Pancreas (tissue), 10 donors: ENCODE results near the gene INPP5F. TPM values are rescaled to one million over a fixed set of nuclear protein-coding genes. Genes with fewer than 3 reads are reported as not detected.

ENCODE experiments used
- ATAC-seq, 4 donors: fragments of 200-7000 bp; cut with Tn5 transposase; one replicate each; pipeline versions ENCODE4 v1.8.0 to v1.9.1; 2020; ENCODE audit warnings: mild to moderate bottlenecking in 4 of 4, moderate library complexity in 4 of 4
- DNase-seq, 6 donors: peaks; one replicate each; pipeline ENCODE4 v3.0.0-alpha.2; 2020
- FAIRE-seq: peaks from 2 replicates; lab custom pipeline; 2012; peaks lifted over from hg19 to GRCh38; lab: Jason Lieb, UNC
- H3K27ac ChIP-seq, 4 donors: fragments of 200-600 bp; sonication (generic); 1 replicate in 3 of 4; 2 replicates in 1 of 4; pipeline versions ENCODE4 v1.5.0 to v1.8.0; 2020
- H3K27me3 ChIP-seq, 4 donors: fragments of 200-600 bp; one replicate each; pipeline ENCODE4 v1.8.0; 2021
- H3K36me3 ChIP-seq, 3 donors: fragments of 200-600 bp; sonication (generic) in 1 of 3; one replicate each; pipeline versions ENCODE4 v1.5.0 to v1.8.0; 2020 to 2021
- H3K4me1 ChIP-seq, 3 donors: fragments of 200-600 bp; one replicate each; pipeline ENCODE4 v1.8.0; 2021
- H3K4me3 ChIP-seq, 4 donors: fragments of 200-600 bp; sonication (generic) in 2 of 4; one replicate each; pipeline versions ENCODE4 v1.5.0 to v1.8.0; 2020 to 2021
- H3K9me3 ChIP-seq, 4 donors: fragments of 200-600 bp; one replicate each; pipeline ENCODE4 v1.8.0; 2021
- WGBS, 2 donors: extraction: QIAGEN DNeasy Blood & Tissue Kit; methylation state at CpG; one replicate each; pipeline ENCODE4 v1.1.7; 2013; 5-methylcytosine and 5-hydroxymethylcytosine counted together
- intact Hi-C, 3 donors: fragments of 100-400 bp; cut with DNase I; formaldehyde crosslinking; loops; one replicate each; pipeline versions ENCODE4 v1.11.1 to v1.14.2; 2022
- polyA plus RNA-seq, 2 donors: library from polyadenylated mRNA; stranded (reverse); fragments of 200-250 nt; gene quantifications; one replicate each; pipeline ENCODE4 v1.2.3, GENCODE V29; 2013
- total RNA-seq, 6 donors: library from RNA; stranded (reverse); fragmentation: NEBNext Ultra II Directional in 4 of 6; extraction: Animal tissue kit (Norgen Biotek cat#: 25700) in 4 of 6; gene quantifications; one replicate each; pipeline versions ENCODE4 v1.2.1 to v1.2.4, GENCODE V29; 2021 to 2023
- TF ChIP-seq, protein P1 (sequence below), 4 donors: fragments of 200-600 bp; sonication (generic) in 3 of 4; IDR thresholded peaks; one replicate each; pipeline versions ENCODE4 v1.5.0 to v1.8.0; 2021; ENCODE audit warnings: antibody characterized with exemption in 4 of 4
- donor health status: healthy with polysubstance abuse.
- donor health status: DM: no; HTN: no; CAD: no; lungs with moderate emphysema.
- donor health status: DM: no; HTN: no; CAD: no.
- donor health status: control.
- donor health status: control.
- donor health status: Bipolar disorder and iron deficiency.
- donor health status: DM: yes; HTN: yes; CAD: no.
- donor health status: DM: no; HTN: no; CAD: no.
- donor health status: DM: no; HTN: no; CAD: no.
- donor health status: DM: yes; HTN: yes; CAD: no.

Gene INPP5F
- total and polyA plus RNA-seq, 8 donors = 4.3 to 13.6 (median 4.7) TPM

DNA sequence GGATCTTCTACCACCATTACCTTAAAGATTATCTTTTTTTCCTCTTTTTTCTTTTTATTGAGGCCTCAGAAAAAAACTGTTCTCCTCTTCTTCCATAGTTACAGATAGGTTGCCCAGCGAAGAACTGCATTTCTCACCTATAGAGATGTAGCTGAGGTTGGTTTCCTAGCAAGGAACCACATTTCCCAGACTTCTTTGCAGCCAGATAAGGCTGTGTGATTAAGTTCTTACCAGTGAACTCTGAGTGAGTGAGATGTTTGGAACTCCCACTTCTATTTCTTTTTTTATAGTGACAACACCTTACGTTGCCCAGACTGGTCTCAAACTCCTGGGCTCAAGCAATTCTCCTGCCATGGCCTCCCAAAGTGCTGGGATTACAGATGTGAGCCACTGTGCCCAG lies 152.7 kb downstream of the INPP5F start:
- TF ChIP-seq, protein P1, sequence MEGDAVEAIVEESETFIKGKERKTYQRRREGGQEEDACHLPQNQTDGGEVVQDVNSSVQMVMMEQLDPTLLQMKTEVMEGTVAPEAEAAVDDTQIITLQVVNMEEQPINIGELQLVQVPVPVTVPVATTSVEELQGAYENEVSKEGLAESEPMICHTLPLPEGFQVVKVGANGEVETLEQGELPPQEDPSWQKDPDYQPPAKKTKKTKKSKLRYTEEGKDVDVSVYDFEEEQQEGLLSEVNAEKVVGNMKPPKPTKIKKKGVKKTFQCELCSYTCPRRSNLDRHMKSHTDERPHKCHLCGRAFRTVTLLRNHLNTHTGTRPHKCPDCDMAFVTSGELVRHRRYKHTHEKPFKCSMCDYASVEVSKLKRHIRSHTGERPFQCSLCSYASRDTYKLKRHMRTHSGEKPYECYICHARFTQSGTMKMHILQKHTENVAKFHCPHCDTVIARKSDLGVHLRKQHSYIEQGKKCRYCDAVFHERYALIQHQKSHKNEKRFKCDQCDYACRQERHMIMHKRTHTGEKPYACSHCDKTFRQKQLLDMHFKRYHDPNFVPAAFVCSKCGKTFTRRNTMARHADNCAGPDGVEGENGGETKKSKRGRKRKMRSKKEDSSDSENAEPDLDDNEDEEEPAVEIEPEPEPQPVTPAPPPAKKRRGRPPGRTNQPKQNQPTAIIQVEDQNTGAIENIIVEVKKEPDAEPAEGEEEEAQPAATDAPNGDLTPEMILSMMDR (IDR thresholded peaks at IDR 0.05) = no peak
- H3K4me3 ChIP-seq = no peak overlapping the region
- DNase-seq = no peak
- no peak for FAIRE-seq
- no peaks in the 10 kb centered on the region for H3K9me3 ChIP-seq
- ATAC-seq = no peak
- H3K27ac ChIP-seq = no peak overlapping the region
- no peaks in the 10 kb centered on the region for H3K36me3 ChIP-seq
- WGBS, 2 donors = 57 to 58% methylated on average over 2 of the region's 2 CpGs
- peaks cover 0 to 5% (median 0%) of the 10 kb centered on the region in 3 donors for H3K4me1 ChIP-seq
- H3K27me3 ChIP-seq = no peaks in the 10 kb centered on the region
- intact Hi-C loops = no loop called here

Other genes with a start within 250 kb of the INPP5F start
- 10 to 100 TPM in 1 of 6 donors, 1 to 10 TPM in 3, under 1 TPM in 2; 0.42 to 15.9 (median 3.6) TPM for gene RGS10, start 183.3 kb upstream of the INPP5F start, total RNA-seq
- 1 to 10 TPM; 4.4 to 5.4 TPM for gene RGS10, start 183.3 kb upstream of the INPP5F start, polyA plus RNA-seq
- 10 to 100 TPM; 42.6 to 64.0 (median 45.9) TPM for gene TIAL1, start 129.1 kb upstream of the INPP5F start, total RNA-seq
- gene TIAL1, start 129.1 kb upstream of the INPP5F start, polyA plus RNA-seq = 10 to 100 TPM; 26.3 to 57.7 TPM
- gene BAG3, start 74.7 kb upstream of the INPP5F start, total RNA-seq = 10 to 100 TPM in 2 of 6 donors, 1 to 10 TPM in 4; 6.4 to 13.4 (median 8.3) TPM
- 10 to 100 TPM in 1 of 2 donors, 1 to 10 TPM in 1; 8.4 to 16.8 TPM for gene BAG3, start 74.7 kb upstream of the INPP5F start, polyA plus RNA-seq
- gene MCMBP, start 146.8 kb downstream of the INPP5F start, total RNA-seq = 10 to 100 TPM; 13.6 to 22.8 (median 16.4) TPM
- gene MCMBP, start 146.8 kb downstream of the INPP5F start, polyA plus RNA-seq = 10 to 100 TPM in 1 of 2 donors, 1 to 10 TPM in 1; 7.5 to 14.4 TPM
- 10 to 100 TPM; 15.0 to 32.8 (median 23.1) TPM for gene SEC23IP, start 166.7 kb downstream of the INPP5F start, total RNA-seq
- 1 to 10 TPM; 5.5 to 7.8 TPM for gene SEC23IP, start 166.7 kb downstream of the INPP5F start, polyA plus RNA-seq